ENCODE results near the gene LNP1.

GRCh38 chr3:100395679-100396431 lies 5.5 kb upstream of the LNP1 start:
- no peak for TF ChIP-seq POLR2A (IDR thresholded peaks at IDR 0.05)
- TF ChIP-seq CTCF (IDR thresholded peaks at IDR 0.05), result no peak

Data from body of pancreas (tissue), 4 donors.